ENCODE measurements around the gene RNF208. TPM values are rescaled to one million over a fixed set of nuclear protein-coding genes. Genes with fewer than 3 reads are reported as not detected.

The RNF208 gene
- total and polyA plus RNA-seq, 9 of the 15 experiments (the other 6 are each of a cell fraction or from before 2014, with no cell fraction given) = 0.15 to 6.9 (median 0.50) TPM; not detected in 2

- TF ChIP-seq, protein P1, sequence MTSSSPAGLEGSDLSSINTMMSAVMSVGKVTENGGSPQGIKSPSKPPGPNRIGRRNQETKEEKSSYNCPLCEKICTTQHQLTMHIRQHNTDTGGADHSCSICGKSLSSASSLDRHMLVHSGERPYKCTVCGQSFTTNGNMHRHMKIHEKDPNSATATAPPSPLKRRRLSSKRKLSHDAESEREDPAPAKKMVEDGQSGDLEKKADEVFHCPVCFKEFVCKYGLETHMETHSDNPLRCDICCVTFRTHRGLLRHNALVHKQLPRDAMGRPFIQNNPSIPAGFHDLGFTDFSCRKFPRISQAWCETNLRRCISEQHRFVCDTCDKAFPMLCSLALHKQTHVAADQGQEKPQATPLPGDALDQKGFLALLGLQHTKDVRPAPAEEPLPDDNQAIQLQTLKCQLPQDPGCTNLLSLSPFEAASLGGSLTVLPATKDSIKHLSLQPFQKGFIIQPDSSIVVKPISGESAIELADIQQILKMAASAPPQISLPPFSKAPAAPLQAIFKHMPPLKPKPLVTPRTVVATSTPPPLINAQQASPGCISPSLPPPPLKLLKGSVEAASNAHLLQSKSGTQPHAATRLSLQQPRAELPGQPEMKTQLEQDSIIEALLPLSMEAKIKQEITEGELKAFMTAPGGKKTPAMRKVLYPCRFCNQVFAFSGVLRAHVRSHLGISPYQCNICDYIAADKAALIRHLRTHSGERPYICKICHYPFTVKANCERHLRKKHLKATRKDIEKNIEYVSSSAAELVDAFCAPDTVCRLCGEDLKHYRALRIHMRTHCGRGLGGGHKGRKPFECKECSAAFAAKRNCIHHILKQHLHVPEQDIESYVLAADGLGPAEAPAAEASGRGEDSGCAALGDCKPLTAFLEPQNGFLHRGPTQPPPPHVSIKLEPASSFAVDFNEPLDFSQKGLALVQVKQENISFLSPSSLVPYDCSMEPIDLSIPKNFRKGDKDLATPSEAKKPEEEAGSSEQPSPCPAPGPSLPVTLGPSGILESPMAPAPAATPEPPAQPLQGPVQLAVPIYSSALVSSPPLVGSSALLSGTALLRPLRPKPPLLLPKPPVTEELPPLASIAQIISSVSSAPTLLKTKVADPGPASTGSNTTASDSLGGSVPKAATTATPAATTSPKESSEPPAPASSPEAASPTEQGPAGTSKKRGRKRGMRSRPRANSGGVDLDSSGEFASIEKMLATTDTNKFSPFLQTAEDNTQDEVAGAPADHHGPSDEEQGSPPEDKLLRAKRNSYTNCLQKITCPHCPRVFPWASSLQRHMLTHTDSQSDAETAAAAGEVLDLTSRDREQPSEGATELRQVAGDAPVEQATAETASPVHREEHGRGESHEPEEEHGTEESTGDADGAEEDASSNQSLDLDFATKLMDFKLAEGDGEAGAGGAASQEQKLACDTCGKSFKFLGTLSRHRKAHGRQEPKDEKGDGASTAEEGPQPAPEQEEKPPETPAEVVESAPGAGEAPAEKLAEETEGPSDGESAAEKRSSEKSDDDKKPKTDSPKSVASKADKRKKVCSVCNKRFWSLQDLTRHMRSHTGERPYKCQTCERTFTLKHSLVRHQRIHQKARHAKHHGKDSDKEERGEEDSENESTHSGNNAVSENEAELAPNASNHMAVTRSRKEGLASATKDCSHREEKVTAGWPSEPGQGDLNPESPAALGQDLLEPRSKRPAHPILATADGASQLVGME (CRISPR knock-in tag; IDR thresholded peaks at IDR 0.05) = no peak
- TF ChIP-seq CGGBP1 (CRISPR knock-in tag; IDR thresholded peaks at IDR 0.05) (no peak), ZNF121 (CRISPR knock-in tag; conservative IDR thresholded peaks at IDR 0.05) (no peak), PHF21A (IDR thresholded peaks at IDR 0.05; ENCODE audit: borderline replicate concordance, low read depth) (no peak), ZNF316 (IDR thresholded peaks at IDR 0.05) (no peak), SP1 (CRISPR knock-in tag; IDR thresholded peaks at IDR 0.05) (peak; percentile 72), ZNF431 (CRISPR knock-in tag; IDR thresholded peaks at IDR 0.05) (no peak), SMARCA4 (IDR thresholded peaks at IDR 0.05) (no peak), TGIF2 (CRISPR knock-in tag; IDR thresholded peaks at IDR 0.05) (no peak), SIN3A (IDR thresholded peaks at IDR 0.05; ENCODE audit: borderline replicate concordance in 2 of 2, control insufficient read depth in 1 of 2, low read depth in 2 of 2, low read length in 2 of 2) (peak; percentile 81; a peak in 2 of 4 replicates), JUNB (CRISPR knock-in tag; conservative IDR thresholded peaks at IDR 0.05) (no peak), SMC3 (conservative IDR thresholded peaks at IDR 0.05; ENCODE audit: insufficient read depth, low read depth, low read length) (no peak; the same call in 1 of the 2 replicates), ZNF561 (CRISPR knock-in tag; conservative IDR thresholded peaks at IDR 0.05) (no peak), NKRF (IDR thresholded peaks at IDR 0.05; ENCODE audit: borderline replicate concordance) (peak; percentile 19; the same call in 1 of the 2 replicates), RNF2 (IDR thresholded peaks at IDR 0.05) (no peak), JUND (IDR thresholded peaks at IDR 0.05; ENCODE audit: borderline replicate concordance, low read depth, low read length) (0 out of 2 replicates have a peak, but pooled peaks have one; percentile 42), JUND (tag; IDR thresholded peaks at IDR 0.05; ENCODE audit: borderline replicate concordance, low read depth, low read length) (no peak; the same call in 2 of the 3 replicates), C11orf30 (IDR thresholded peaks at IDR 0.05; ENCODE audit: low read depth) (no peak; the same call in 1 of the 2 replicates)
- TF ChIP-seq, protein P2, sequence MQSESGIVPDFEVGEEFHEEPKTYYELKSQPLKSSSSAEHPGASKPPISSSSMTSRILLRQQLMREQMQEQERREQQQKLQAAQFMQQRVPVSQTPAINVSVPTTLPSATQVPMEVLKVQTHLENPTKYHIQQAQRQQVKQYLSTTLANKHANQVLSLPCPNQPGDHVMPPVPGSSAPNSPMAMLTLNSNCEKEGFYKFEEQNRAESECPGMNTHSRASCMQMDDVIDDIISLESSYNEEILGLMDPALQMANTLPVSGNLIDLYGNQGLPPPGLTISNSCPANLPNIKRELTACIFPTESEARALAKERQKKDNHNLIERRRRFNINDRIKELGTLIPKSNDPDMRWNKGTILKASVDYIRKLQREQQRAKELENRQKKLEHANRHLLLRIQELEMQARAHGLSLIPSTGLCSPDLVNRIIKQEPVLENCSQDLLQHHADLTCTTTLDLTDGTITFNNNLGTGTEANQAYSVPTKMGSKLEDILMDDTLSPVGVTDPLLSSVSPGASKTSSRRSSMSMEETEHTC (IDR thresholded peaks at IDR 0.05) = 0 out of 2 replicates have a peak, but pooled peaks have one; percentile 26
Measured at GRCh38 chr9:137254624-137255447, 32.8 kb upstream of the RNF208 start, which contains the start of gene NELFB (continued).

All from K562 (cell line).